ENCODE data around the gene DDX25.

DDX25 gene

DNA sequence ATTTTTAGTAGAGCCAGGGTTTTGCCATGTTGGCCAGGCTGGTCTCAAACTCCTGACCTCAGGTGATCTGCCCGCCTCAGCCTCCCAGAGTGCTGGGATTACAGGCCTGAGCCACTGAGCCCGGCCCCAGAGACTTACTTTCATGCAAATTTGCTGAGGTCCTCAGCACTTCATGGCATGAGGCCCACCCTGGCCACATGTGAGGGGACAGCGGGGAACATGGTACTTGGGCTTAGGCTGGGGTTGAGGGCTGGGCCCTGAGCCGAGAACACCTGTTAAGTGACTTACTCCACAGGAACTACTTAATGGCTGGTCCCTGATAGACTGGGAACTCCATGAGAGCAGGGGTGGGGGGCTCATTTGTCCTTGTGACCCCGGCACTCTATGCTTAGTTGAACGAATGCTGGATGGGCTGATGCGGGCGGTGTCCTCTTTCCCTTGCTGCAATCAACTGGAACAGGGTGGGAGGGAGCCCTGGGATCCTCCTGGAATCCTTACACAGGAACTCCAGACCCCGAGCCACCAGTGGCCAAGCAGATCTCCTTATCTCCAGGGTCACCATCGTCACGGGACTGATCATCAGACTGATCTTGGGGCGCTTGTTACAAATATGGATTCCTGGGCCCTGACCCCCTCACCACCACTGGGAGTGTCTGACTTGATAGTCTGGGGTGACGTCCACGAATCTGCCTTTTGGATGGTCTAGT is 42.6 kb downstream of the DDX25 start:
- no peak for DNase-seq (ENCODE audit: low read depth)
- TF ChIP-seq, protein P1, sequence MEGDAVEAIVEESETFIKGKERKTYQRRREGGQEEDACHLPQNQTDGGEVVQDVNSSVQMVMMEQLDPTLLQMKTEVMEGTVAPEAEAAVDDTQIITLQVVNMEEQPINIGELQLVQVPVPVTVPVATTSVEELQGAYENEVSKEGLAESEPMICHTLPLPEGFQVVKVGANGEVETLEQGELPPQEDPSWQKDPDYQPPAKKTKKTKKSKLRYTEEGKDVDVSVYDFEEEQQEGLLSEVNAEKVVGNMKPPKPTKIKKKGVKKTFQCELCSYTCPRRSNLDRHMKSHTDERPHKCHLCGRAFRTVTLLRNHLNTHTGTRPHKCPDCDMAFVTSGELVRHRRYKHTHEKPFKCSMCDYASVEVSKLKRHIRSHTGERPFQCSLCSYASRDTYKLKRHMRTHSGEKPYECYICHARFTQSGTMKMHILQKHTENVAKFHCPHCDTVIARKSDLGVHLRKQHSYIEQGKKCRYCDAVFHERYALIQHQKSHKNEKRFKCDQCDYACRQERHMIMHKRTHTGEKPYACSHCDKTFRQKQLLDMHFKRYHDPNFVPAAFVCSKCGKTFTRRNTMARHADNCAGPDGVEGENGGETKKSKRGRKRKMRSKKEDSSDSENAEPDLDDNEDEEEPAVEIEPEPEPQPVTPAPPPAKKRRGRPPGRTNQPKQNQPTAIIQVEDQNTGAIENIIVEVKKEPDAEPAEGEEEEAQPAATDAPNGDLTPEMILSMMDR (IDR thresholded peaks at IDR 0.05; ENCODE audit: low read depth, low read length, missing control alignments), result no peak
- no peak overlapping the region for H3K4me3 ChIP-seq (ENCODE audit: low read depth, low read length)

DNA sequence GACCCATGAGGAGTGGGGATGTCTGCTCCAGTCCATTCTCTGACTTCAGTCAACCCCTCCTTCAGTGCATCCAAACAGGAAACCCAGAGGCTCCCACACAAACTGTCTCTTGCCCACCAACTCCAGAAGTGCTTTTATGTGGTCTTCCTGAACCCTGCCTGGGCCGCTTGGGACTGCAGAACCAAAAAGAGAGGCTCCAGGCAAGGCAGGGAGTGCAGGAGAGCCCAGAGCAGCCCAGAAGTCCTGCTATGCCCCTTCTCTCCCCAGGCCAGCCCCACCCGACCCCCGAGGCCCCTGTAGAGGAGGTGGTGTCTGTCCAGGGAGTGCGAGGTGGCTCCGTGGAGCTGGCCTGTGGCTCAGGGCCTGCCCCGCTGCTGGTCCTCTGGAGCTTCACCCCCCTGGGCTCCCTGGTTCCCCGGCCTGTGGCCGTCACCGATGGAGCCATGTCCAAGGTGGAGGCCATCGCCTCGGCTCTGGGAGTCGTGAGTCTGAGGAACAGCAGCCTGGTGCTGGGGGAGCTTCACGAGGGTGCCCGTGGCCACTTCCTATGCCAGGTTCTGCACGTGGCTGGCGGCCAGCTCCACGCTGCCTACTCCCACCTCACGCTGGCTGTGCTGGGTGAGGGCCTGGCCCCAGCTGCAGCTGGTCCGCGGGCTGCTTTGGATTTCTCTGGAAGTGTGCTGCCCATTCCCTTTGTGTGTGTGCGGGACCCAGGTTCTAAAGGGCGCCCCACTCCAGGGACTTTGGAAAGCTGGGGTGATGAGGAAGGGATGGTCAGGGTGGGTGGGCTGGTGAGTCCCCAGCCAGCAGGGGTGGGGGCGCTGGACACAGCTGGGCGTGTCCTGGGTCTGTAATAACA is 43.3 kb downstream of the DDX25 start:
- TF ChIP-seq, protein P1 (IDR thresholded peaks at IDR 0.05; ENCODE audit: low read depth, low read length, missing control alignments), result no peak
- H3K4me3 ChIP-seq (ENCODE audit: low read depth, low read length), result no peak overlapping the region
- no peak for DNase-seq (ENCODE audit: low read depth)

DNA sequence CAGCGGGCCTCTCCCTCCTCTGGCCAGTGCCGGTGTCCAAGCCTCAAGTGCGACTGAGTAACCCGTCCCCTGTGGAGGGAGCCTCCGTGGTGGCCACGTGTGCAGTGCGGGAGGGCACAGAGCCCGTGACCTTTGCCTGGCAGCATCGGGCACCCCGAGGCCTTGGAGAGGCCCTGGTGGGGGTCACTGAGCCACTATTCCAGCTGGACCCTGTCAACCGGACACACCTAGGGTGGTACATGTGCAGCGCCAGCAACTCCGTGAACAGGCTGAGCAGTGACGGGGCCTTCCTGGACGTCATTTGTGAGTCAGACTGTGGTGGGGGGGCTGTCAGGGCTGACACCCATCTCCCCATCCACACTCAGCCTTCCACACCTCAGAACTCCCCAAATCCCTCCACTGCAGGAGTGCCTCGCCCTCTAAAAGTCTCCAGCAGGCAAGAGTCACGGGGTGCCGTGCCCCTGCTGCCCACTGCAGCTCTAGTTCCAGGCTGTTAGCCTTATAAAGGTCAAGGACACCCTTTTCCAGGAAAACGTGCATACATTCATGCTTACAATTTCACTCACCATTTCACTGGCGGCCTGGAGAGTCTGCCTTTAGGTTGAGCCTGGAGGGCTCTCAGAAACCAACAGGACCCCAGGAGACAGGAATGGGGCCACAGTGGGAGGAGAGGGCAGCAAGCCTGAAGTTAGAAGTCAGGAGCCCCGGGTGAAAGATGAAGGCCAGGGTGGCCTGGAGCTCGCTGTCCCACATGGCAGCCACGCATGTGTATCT is 44.2 kb downstream of the DDX25 start:
- TF ChIP-seq, protein P1 (IDR thresholded peaks at IDR 0.05; ENCODE audit: low read depth, low read length, missing control alignments), result no peak
- H3K4me3 ChIP-seq (ENCODE audit: low read depth, low read length), result no peak overlapping the region
- DNase-seq (ENCODE audit: low read depth), result no peak

DNA sequence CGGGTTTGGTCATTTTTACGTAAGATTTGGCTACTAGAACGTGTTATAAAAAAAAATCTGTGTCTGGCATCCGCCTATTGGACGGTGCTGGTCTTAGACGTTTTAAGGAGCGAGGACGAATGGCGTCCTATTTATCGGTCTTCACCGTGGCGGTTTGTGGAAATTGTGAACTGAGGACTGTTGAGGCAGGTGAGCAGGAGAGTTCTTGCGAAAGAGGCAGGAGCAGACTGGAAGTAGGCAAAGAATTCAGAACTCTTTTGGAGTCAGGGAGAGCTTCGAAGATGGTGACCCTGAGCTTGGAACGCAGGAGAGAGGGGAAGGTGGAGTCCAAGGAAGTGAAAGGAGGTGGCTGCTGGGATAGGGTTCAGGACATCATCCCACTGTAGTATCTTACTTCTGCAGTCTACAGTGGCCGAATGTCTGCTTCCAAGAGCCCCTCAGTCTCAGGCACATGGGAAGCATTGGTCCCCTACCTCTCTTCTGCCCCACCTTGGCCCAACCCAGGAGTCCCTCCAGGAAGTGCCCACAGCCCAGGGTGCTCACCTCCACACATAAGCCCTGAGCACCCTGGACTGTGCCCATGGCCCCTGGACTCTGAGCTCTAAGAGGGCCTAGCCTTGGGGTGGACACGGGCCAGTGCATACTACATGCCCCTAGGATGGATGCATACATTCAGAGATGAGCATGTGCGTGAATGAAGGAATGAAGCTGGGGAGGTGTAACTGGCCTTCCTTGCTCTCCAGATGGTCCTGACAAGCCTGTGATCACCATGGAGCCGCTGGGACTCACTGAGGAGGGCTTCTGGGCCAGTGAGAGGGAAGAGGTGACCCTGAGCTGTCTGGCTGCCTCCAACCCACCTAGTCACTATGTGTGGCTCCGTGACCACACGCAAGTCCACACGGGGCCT is 45.2 kb downstream of the DDX25 start:
- no peak for DNase-seq (ENCODE audit: low read depth)
- TF ChIP-seq, protein P1 (IDR thresholded peaks at IDR 0.05; ENCODE audit: low read depth, low read length, missing control alignments), result no peak
- no peak overlapping the region for H3K4me3 ChIP-seq (ENCODE audit: low read depth, low read length)

DNA sequence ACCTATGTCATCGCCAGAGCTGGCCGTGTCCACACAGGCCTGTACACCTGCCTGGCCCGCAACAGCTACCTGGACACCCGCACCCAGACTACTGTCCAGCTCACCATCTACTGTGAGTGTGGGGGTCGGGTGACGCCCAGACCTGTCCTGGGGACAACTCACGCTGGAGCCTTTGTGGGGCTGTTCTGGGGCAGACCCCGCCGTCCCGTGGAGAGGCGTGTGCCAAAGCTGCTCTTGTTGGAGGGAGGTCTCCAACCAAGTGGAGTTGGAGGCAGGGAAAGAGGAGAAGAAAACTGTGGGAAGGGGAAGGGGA is 45.8 kb downstream of the DDX25 start:
- TF ChIP-seq, protein P1 (IDR thresholded peaks at IDR 0.05; ENCODE audit: low read depth, low read length, missing control alignments), result no peak
- DNase-seq (ENCODE audit: low read depth), result no peak
- H3K4me3 ChIP-seq (ENCODE audit: low read depth, low read length), result no peak overlapping the region
